GM18498 (cell line): ENCODE data around the gene LCE3C.
"Not testable (repeated sequence)": the region's sequence is repeated elsewhere in the genome, so short reads cannot be mapped to it uniquely, and the experiment has no call there.

Experiments
- ATAC-seq: cut with Tn5 transposase; IDR thresholded peaks from one replicate; pipeline ENCODE4 v1.9.1; 2021; ENCODE audit warnings: mild to moderate bottlenecking, moderate library complexity; ENCODE audit not compliant: unreplicated experiment

Gene LCE3C, protein sequence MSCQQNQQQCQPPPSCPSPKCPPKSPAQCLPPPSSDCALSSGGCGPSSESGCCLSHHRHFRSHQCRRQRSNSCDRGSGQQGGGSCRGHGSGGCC

DNA sequence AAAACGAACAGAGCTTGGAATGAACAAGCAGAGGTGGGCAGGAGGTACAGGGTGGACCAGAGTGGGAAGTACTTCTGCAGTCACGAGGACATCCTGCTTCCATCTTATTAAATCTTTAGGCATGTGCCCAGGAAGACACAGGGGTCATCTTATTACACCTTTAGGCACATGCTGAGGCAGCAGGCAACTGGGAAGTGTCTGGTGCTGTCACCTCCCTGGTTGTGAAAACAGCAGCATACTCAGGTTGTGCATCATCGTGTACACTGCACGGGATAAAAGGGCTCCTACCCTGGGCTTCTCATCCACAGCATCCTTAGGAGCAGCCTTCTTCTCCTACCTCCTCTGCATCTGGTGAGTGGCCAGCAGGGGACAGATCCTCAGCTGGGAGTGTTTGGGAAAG lies at the start of gene LCE3C:
Gene LCE3C, plus strand, starts transcription at position 301 of the 400 bp plus-strand sequence. CDS start 498 bp downstream, outside the sequence.
- no peak for ATAC-seq

DNA sequence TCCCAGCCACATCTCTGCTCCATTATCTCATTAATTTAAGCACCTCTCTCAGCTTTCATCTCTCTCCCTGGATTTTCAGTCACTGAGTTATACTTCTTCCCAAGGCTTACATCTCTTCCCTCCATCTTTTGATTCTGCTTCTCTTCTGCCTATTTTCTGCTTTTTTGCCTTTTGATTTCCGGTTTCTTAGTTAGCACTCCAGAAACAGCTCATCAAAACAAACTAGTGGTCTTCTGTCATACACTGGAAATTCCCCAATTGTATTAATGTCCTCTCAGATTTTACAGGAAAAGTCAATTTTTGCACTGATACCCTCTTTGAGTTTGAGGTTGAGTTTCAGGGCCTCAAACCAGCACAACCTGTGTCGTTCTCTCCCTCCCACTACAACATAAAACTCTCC lies 34.9 kb upstream of the LCE3C start:
- no peak for ATAC-seq

- no peak for ATAC-seq
Observed at GRCh38 chr1:152565535-152566215, 34.4 kb upstream of the LCE3C start.

GRCh38 chr1:152566681-152567080 lies 33.4 kb upstream of the LCE3C start, which contains the start of gene LCE3E:
LCE3E (minus strand) TSS chr1:152566780; CDS start chr1:152566208, 572 bp downstream.
- ATAC-seq = no peak

DNA sequence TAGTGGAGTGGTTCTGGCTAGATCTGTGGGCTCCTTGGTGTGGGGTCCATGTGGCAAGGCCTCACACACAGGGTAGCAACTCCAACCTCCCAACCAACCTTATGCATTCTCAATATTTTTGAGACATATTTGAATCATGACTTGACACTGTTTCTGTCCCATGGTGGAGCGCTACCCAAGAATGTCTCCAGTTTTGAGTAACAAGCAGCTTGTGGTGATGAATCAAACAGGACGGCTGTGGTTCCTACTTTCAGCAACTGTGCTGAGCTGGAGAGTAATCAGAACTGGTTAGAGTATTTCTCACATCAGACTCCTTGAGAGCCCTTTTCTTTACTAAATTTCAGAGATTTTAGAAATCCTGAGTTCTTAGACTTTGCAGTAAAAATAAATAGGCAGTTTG lies 22.9 kb upstream of the LCE3C start:
- no peak for ATAC-seq

- ATAC-seq = not testable (repeated sequence)
Observed at GRCh38 chr1:152579526-152579925, 20.5 kb upstream of the LCE3C start.

- no peak for ATAC-seq
Observed at GRCh38 chr1:152580433-152580832, 19.6 kb upstream of the LCE3C start, which contains the start of gene LCE3D. LCE3D (minus strand) TSS chr1:152580516; CDS start chr1:152579936, 580 bp downstream.

GRCh38 chr1:152582647-152583046 lies 17.4 kb upstream of the LCE3C start:
- ATAC-seq = no peak

DNA sequence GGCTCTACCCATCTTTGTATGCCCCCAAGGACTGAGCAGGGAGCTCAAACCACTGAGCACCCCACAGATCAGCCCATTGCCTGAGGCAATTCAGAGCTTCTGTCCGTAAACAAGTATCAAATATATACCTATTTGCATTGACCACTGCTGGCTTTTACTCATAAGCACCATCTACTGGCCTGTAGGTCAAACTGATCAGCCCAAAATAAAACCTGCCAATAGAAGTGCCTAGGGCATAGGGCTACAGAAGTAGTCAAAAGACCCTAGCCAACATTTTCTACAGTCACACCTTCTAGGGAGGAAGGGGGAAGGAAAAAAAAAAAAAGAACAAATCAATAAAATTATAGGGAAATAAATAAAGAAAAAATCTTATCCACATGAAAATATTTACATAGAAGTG lies 14.4 kb upstream of the LCE3C start:
- ATAC-seq = no peak

GRCh38 chr1:152596986-152597385 lies 3.0 kb upstream of the LCE3C start:
- ATAC-seq = no peak

DNA sequence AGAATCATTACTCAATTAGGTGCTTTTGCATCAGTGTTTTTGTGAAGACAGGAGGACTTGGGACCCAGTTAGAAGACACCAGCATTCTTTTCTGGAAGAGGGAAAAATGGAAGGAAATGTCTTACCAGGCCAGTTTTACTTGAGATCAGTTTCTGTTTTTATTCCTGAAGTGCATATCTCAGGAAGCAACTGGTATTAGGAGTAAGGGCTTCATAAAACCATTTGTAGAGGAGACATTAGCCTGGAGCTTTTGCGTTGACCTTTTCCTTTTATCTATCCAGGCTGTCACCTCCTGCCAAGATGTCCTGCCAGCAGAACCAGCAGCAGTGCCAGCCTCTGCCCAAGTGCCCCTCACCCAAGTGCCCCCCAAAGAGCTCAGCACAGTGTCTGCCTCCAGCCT lies 13.5 kb downstream of the LCE3C start, which contains the start of gene LCE3B:
Gene LCE3B, plus strand, starts transcription at position 301 of the 400 bp plus-strand sequence. Its CDS starts 0 bp downstream, at position 301.
- no peak for ATAC-seq

DNA sequence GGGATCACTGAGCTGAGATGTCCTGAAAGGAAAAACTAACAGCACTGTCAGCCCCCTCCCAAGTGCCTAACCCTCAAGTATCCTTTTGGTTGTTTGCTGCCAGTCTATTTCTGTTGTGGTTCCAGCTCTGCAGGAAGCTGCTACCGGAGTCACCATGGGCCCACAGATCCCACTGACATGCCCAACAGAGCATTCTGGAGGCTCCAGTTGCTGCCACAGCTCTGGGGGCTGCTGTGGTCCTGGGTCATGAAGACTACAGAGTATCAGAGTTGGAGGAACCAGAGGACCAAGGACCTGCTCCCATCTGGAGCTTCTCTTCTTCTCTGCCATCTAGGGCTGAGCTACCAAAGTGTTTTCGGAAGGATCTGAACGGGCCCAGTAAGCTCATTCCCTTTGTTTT lies 22.0 kb downstream of the LCE3C start:
- no peak for ATAC-seq

DNA sequence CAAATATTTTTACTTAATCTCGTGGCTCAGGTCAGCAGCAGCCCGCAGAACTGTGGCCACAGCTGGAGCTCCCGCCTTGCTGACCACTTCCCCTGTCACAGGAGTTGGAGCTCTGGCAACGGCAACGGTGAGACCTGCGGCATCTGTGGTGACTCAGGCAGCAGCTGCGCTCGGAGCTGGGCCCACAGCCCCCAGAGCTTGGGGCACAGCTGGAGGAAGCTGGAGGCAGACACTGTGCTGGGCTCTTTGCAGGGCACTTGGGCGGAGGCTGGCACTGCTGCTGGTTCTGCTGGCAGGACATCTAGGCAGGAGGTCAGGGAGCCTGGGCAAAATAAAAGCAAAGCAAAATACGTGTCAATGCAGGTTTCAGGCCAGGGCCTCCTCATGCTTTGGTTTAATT lies 22.8 kb downstream of the LCE3C start, which contains the start of gene LCE3A:
Gene LCE3A, minus strand, starts transcription at position 301 of the 400 bp plus-strand sequence. Its CDS starts 0 bp downstream, at position 301.
- ATAC-seq = no peak

- ATAC-seq = no peak
Observed at GRCh38 chr1:152623203-152623844, 23.3 kb downstream of the LCE3C start.

- ATAC-seq = no peak
Observed at GRCh38 chr1:152626744-152627143, 26.7 kb downstream of the LCE3C start.

- ATAC-seq = no peak
Observed at GRCh38 chr1:152630596-152630995, 30.6 kb downstream of the LCE3C start.

DNA sequence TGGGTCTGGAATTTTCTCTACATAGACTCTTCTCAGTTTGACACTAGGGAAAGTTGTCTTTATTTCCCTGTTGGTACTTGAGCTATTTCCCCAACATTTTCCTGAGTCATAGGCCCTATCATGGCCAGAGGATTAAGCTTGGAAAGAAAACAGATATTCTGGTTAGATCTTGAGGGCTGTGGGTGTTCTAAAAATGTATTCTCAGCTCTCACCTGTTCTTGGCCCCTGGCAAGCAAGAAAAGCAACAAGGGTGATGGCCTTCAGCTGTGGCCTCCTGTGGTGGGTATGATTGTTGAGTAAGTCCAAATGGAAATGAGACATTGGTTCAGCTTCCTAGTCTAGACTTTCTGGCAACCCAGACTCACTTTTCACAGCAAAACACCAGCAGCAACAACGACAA lies 40.3 kb downstream of the LCE3C start:
- no peak for ATAC-seq

- no peak for ATAC-seq
Observed at GRCh38 chr1:152643945-152644344, 43.9 kb downstream of the LCE3C start.

GRCh38 chr1:152645146-152645545 lies 45.1 kb downstream of the LCE3C start:
- ATAC-seq = no peak

DNA sequence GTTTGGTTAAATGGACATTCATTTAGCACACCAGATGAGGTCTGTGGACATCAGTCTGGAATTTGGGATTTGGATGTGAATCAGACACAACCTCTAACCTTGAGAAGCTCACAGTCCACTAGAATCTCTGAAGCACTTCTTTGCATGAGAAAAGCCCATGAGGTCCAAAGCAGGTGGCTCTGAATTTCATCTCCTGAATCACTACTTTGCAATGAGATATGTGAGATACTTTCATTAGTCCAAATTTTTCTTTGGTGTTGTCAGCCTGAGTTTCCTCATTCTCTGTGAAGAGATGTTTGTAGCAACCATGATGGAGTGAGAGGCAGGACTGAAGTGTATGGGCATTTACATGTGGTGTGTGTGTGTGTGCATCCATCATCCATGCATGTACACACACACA lies 46.6 kb downstream of the LCE3C start:
- no peak for ATAC-seq
